GM21423 (cell line): ENCODE measurements around the gene EEF1G.
"Not testable (repeated sequence)": the region's sequence is repeated elsewhere in the genome, so short reads cannot be mapped to it uniquely, and the experiment has no call there.

Experiments used
- ATAC-seq: cut with Tn5 transposase; IDR thresholded peaks from one replicate; pipeline ENCODE4 v1.9.1; 2021; ENCODE audit warnings: mild to moderate bottlenecking, moderate library complexity; ENCODE audit not compliant: unreplicated experiment

EEF1G gene

DNA sequence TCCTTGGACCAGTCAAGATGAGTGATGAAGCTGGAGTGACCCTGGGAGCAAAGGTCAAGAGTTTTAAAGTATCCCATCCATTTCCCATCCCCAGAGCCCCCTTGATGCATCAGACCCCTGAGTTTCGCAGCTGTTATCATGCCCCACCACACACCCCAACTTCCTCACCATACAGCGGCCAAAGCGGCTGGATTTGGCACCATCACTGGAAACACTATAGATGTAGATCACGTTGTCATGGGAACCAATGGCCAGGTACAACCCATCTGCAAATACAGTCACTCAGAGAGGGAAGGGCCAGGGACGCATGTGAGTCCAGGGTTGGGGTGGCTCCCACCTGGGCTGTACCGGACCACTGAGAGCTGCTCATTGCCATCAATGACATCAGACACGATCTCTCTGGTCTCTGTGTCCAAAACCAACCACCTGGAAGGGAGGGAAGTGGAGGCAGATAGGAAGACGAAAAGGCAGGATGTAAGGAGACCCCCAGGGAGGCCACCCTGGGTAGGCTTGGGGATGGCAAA lies 30.1 kb upstream of the EEF1G start:
- ATAC-seq, result no peak

DNA sequence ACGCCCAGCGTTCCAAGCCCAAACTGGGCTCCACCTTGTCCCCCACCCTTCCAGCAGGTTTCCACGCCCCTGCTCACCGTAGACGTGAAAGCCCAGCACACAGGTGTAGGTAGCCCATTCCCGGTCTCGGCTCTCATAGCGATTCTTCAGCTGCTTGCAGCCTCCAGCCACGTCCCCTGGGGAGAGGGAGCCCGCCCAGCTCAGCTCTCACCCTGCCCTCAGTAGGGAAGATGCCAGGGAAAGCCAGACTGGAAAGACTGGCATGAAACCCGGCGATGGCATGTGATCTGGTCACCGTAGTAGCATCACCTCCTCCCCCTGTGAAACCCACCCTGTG lies 29.3 kb upstream of the EEF1G start:
- ATAC-seq, result no peak

DNA sequence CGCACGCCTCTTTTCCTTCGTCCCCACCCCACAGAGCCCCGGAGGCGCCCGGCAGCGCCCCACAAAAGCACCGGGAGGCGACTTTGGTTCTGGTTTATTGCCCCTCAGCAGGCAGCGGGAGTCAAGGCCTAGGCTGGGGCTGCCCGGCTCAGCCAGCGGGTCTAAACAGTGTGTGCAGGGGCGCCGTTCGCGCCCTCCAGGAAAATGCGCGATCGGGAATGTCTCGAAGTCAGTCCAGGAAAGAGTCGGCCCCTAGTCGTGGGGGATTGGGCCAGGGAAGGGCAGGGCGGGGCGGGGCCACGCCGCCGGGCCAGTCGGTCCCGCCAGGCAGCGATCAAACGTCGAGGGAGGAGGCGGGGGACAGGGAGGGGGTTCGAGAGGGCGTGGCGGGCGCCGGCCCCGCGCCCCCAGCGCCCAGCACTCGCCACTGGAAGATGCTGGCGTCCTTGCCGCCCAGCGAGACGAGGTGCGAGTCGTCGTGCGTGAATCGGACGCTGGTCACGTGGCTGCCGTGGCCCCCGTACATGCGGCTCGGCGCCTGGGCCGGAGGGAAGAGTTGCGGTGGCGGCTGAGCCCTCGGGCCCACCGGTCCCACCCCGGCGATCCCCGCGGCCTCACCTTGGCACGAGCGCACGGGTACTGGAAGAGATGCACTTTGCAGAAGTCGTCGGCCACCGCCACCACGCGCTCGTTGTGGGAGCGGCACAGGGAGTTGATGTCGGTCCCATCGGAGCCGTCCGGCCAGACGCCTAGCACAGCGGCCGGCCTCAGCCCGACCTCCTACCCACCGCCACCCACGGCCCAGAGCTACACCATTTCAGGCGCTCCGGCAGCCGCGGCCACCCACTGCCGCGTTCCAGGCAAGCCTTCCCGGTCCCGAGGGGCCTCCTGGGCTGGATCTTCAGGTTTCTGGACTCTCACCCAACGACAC lies 28.7 kb upstream of the EEF1G start:
- no peak for ATAC-seq

DNA sequence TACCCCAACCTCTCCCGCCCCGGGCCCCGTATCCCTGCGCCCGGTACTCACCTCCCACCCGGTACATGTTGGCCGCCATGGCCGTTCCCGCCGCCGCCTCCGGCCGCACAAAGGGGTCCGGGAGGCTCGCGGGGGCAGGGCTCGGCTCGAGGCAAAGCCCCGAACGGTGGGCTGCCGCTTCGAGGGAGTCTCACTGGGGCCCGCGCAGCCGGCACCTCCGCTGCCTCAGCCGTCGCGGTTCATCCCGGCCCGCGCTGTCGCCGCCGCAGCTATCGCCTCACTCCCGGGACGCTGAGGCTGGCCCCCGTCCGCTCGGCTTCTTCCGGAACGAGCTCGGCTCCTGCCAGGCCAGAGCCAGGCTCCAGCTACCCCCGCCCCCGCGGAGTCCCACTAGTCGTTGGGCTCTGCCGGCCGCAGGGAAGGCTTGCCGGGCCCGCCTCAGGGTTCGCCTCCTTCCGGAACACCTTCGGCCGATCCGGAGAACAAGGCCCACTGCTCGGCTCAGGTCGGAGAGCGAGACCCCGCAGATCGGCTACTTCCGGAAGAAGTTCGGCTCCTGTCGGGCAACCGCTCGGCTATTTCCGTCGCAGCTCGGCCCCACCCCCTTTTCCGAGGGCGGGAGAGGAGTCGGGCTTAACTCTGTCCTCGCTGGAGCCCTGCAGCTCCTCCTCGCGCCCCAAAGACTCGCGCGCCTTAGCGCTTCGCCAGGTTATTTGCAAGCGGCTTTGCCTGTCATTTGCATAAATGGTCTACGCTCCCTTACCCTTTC lies 27.9 kb upstream of the EEF1G start, which contains the start of gene MTA2:
MTA2 (minus strand) TSS at position 494 of the 769 bp plus-strand sequence; CDS start at position 79, 415 bp downstream.
- peak; percentile 72 for ATAC-seq

DNA sequence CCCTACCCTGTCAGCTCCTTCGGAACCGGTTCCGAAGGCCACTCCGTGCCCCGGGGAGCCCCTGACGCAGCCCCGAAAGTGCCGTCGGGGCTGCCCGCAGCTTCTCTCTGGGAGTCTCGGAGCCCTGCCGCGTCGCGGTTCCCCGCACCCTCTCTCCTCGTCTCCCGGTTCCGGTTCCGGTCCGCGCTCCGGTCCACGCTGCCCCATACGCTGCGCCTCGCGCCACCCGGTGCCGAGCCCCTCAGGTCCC lies 27.4 kb upstream of the EEF1G start:
- no peak for ATAC-seq

DNA sequence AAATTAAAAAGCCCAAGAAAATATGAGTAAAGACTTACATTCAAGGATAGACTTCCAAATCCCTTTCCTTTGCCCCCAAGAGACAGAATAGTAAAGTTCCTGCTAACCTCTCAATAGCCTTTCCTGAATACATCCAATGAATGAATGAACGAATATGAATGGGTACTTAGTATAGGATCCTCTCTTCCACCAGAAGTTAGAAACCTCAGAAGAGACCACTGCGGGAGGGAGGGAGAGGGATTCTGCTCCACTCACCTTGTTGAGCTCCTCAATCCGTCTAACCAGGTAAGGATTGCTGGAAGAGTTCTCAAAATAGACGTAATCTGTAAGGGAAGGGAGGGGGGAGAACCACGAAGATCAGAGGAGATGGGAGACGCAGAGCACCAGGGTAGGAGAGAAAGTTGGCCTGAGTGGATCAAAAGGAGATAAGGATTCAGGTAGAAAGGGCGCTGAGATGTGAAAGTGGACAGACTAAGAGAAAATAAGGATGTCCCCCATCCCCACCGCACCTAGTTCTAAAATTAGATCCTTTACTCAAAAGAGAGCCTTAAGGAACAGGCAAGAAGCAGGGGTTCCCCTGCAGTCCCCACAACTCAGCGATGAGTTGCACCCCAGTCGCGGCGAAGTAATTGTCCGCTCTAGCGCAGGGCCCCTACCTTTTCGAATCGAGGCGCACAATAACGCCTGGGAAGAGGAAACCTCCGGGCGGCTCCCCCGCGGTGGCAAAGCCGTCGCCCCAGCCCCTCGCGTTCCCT lies 26.9 kb upstream of the EEF1G start:
- ATAC-seq, result no peak

DNA sequence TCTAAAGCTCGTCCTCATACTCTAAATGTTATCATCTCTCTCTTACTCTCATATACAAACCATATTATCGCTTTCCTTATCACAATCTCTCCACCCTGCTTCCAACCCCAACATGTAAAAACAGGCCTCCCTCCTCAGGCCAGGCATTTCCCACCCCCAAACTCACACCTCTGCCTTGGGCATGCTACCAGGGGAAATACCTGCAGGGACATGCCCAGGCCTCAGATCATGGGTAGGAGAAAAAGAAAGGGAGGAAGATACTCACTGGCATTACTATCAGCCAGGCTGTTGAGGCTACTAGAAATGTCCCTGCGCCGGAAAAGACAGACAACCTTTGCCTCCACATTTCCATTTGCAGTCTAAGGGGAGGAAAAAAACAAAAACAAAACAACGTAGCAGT lies 26.2 kb upstream of the EEF1G start:
- no peak for ATAC-seq

DNA sequence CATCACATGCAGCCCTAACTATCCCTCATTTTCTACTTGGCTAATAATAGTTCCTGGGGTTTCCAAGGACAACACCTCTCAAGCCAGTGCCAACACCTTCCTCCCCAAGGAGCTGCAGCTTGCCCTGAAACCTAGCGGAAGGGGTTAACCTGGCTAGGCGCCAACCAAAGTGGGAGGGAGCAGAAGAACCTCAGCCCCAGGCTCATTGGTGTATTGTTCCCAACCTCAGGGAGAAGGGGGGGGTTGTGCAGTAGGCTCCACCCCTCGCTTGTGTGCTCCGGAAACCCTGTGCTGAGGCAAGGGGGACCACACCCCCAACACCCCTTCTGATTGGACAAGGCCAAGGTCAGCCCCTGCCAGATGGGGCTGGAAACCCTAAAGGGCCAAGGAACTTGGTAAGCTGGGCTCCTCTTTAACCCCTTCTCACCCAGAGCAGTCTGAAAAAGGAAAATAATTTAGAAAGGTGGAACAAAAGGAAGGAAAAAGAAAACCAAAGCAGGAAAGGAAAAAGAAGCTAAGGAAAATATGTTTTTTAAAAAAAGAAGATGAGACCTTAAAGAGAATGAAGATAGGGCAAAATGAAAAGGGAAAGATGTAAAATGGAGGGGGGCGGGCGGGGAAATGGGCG lies 25.5 kb upstream of the EEF1G start:
- peak; percentile 42 for ATAC-seq

DNA sequence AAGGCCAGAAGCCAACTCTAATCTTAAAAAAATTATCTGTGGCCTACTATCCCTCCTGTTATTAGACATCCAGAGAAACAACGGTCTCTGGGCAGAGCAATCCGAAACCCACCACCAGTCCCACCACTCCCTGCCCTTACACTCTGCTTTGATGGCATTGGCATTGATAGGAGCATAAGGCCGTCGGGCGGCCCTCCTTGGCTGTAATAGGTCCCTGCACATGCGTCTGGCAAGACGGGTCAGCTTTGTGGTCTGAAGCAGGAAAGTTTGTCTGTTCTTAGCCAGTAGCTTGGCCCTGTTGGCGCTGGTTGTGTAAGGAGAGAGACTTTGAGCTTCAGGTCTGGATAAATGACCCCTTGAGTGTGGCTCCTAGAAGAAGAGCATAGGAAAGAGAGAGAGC lies 21.4 kb upstream of the EEF1G start:
- no peak for ATAC-seq

DNA sequence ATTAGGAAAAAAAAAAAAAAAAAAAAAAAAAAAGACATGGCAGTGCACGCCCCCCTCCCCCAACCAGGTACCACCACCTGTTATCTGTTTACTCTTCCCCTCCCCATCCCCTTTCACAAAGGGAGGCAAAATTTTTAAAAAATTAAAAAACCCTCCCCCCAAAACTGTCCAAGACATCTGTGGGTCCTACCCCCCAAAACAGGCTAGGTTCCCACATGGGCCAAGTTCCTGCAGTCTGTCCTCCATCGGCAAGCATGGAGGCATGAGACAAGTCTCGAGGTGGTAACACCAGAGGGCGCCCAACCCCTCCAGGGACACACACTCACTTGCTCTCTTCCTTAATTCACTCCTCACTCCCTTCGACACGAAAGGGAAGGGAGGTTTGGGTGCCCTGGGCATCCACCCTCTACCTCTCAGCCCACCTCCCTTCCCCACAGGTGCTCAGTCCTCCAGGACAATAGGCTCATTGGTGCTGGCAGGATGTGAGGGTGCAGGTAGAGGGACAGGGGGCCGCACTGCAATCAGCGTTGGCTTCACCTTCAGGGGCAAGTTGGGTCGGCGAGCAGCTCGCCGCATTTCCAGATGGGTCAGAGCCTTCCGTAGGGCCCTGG lies 19.8 kb upstream of the EEF1G start:
- ATAC-seq, result no peak

DNA sequence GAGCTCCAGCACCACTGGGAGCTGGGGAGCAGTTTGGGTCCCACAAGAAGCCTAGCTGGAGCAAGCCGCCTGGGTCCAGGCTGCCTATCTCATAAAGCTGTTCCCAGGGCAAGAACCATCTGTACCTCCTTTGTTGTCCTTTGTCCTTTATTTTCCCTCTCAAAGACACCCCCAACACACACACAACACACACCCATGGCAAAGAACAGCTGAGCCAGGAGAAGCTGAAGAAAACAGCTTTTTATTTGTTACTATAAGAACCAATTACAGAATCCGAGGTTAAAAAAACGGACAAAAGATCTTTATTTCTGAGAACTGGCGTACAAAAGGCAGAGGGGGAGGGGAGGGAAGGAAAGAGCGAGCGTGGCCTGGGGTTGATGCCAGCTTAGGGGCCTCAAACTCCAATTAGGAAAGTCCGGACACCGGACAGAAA lies 19.3 kb upstream of the EEF1G start:
- no peak for ATAC-seq

DNA sequence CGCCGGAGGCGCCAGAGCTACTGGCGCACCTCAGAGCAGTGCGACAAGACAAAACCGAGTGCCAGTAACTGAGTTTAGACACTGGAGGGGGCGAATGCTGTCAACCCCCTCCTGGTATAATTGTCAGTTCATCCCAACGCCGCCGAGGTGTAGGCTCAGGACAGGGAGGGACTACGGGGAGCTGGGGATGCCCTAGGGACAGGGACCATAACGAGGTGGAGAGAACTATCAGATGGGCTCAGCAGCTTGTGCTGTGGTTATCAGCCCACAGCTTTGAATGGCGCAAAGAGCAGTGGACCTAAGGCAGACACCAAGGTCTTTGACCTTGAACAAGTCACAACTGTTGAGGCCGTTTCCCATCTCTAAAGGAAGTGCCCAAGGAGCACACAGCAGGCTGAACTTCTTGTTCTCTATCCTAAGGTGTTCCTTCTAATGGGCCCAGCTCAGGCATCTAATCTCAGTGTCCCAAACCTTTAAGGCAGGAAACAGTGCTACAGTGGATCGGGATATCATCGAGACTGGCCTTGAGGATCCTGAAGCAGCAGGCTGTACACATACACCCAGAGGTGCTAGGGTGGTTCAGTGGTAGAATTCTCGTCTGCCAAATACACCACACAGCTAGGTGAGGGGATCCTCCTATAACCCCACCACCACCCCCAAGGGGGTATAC lies 18.6 kb upstream of the EEF1G start:
- ATAC-seq, result no peak

DNA sequence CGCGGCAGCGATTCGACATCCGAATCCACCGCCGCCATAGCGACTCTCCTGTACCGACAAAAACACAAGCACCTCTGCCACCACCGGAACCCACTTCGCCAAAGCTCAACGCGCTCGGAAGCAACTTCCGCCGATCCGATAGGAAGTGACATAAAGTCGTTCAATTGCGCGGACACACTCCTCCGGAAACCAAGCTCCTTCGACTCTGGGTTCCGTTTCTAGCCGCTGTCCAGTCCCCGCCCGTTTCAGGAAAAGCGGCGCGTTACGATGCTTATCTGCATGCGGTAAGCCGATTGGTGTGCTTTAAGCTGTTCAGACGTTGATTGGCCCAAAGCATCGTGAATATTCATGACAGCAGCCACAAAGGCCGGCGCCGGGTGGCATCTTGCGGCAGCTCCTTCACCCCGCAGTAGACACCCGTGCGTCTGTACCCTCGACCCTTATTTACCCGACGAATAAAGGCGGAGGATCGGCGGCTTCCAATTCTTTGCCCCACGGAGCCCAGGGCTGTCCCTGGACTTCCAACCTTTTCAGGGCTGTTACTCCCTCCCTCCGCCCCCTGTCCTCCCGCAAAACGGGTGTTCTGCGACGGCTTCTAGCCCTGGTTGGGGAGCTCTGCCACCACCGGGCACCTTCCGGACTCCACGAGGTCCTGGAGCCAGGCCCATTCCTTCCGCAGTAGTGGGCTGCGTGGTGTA lies 17.9 kb upstream of the EEF1G start, which contains the start of gene TUT1:
TUT1 (minus strand) TSS at position 76 of the 698 bp plus-strand sequence; CDS start at position 38, 38 bp downstream.
- peak; percentile 88 for ATAC-seq

DNA sequence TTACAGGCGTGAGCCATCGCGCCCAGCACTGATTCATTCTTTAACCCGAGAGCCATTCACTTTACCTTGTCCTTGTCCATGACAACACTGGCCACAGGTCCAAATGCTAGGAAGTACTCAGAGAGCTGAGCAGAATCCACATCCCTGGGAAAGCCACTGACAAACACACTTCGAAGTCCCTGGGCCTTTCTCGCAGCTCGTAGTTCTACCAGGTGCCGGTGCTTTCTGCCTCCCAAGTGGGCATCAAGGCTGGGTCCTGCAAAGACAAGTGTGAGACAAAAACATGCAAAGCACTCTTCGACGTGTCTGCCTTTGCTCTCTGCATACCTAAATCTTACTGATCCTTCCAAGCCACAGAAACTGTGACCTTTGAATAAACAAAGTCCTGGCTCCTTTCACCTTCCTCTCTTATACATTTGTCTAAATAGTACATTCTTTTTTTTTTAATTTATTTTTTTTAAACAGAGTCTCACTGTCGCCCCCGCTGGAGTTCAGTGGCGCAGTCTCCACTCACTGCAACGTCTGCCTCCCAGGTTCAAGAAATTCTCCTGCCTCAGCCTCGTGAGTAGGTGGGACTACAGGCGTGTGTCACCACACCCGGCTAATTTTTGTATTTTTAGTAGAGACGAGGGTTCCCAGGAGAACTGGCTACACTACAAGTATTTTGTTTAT lies 15.4 kb upstream of the EEF1G start:
- no peak for ATAC-seq

DNA sequence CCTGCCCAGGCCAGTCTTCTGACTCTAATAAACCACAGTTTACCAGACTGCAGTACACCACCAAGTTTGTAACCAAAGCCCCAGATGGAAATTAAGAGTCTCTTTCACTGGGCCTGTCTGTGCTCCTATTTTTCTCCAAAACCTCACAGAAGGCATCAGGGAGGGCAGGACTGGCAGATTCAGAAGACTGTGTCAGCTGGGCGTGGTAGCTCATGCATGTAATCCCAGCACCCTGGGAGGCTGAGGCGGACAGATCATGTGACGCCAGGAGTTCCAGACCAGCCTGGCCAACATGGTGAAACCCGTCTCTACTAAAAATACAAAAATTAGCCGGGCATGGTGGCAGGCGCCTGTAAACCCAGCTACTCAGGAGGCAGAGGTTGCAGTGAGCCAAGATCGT lies 11.7 kb upstream of the EEF1G start:
- ATAC-seq, result not testable (repeated sequence)

DNA sequence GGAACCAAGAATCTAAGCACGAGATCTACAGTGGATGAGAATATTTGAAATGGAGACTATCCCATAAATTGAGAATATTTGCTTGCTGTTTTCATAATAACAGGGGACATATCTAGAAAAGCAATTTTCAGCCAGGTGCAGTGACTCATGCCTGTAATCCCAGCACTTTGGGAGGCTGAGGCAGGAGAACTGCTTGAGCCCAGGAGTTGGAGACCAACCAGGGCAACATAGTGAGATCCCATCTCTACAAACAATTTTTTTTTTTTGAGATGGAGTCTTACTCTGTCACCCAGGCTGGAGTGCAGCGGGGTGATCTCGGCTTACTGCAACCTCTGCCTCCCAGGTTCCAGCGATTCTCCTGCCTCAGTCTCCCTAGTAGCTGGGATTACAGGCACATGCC lies 8.0 kb upstream of the EEF1G start:
- not testable (repeated sequence) for ATAC-seq

DNA sequence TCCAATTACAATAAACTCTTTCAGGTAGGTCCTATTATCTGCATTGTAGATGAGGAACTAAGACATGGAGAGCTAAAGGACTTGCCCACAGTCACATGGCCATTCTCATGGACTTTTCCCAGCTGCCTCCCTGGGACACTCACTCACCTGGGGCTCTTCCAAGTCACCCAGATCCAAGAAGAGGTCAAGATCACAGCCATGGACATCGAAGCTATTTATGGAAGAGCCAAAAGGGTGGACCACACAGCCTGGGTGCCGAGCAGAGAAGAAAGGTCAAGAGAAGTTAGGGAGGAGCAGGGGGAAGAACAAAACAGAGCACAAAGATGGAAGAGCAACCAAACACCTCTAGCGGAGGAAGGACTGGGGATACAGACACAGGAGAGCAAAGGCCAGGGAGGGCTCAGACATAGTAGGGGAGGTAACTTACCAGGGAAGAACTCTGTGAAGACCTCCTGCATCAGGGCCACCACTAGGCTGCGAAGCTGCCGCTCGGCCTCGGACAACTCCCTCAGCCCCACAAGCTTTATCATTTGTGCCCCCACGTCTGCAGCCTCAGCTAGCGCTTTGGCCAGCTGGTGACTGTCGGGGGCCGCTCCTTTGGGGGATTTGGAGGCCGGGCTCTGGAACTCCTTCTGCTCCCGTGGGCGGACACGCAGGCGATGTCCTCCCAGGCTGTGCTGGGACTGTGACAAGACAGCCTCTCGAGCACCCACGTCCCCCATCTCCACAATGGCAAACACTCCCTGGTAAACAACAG lies 7.4 kb upstream of the EEF1G start:
- ATAC-seq, result no peak

DNA sequence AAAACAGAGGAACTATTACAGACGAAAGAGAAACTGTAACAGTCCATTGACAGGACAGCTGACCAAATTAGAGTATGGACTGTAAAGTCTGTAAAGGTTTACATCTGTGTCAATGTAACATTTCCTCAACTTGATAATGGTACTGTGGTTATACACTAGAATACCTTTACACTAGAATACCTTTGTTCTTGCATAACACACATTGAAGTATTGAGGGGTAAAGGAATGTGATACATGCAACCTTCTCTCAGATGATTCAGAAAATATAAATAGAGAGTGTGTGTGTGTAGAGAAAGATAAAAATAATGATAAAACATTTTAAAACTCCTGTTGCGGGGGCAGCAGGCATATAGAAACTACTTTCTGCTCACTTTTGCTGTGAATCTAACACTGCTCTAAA lies 5.6 kb upstream of the EEF1G start:
- no peak for ATAC-seq
